ENCODE measurements around the gene PTPN5. TPM values are rescaled to one million over a fixed set of nuclear protein-coding genes. Genes with fewer than 3 reads are reported as not detected.

PTPN5 gene
- total RNA-seq, 4 donors from 2014 or later, result 0.27 to 0.64 TPM; not detected in 2

GRCh38 chr11:18748766-18749365, 42.7 kb downstream of the PTPN5 start:
- 86 to 87% methylated on average over 7 to 13 of the region's 13 CpGs for WGBS, 2 donors (ENCODE audit: low coverage in 1 of 2)
- H3K36me3 ChIP-seq, result no peaks in the 10 kb centered on the region
- no peak overlapping the region for H3K27ac ChIP-seq
- no peaks in the 10 kb centered on the region for H3K4me1 ChIP-seq
- in situ Hi-C loops (cut with MboI; ENCODE audit: low pct_ligation_motif_present in 1 of 4, low pct_unique_long_range_greater_than_20kb in 1 of 4, low sequenced_read_pairs in 3 of 4), result loop anchor here in 2 of 4 donors (25.0 kb wide), 3 partner anchors 187 to 637 kb away; partner anchors contain the start of genes SAAL1 (in 2 of the 2) and TSG101 (in 1 of the 2)
- no peaks in the 10 kb centered on the region for H3K27me3 ChIP-seq
- H3K9me3 ChIP-seq, result no peaks in the 10 kb centered on the region
- no peak overlapping the region for H3K4me3 ChIP-seq
- DNase-seq, result no peak
- intact Hi-C loops (cut with DNase I; ENCODE audit: low total_unique reads), result no loop called here
- TF ChIP-seq EP300 (IDR thresholded peaks at IDR 0.05; ENCODE audit: low read depth) (no peak), CTCF (IDR thresholded peaks at IDR 0.05) (no peak), POLR2A (IDR thresholded peaks at IDR 0.05) (no peak), POLR2AphosphoS5 (IDR thresholded peaks at IDR 0.05) (no peak)

- 64 to 75% methylated on average over 2 to 6 of the region's 6 CpGs for WGBS, 2 donors (ENCODE audit: low coverage in 1 of 2)
- Histone ChIP-seq H3K27me3 (no peaks in the 10 kb centered on the region), H3K27ac (no peak overlapping the region), H3K36me3 (no peaks in the 10 kb centered on the region), H3K9me3 (no peaks in the 10 kb centered on the region), H3K4me1 (no peaks in the 10 kb centered on the region), H3K4me3 (no peak overlapping the region)
- DNase-seq, result no peak
- TF ChIP-seq EP300 (IDR thresholded peaks at IDR 0.05; ENCODE audit: low read depth), result no peak
- no peak for TF ChIP-seq CTCF (IDR thresholded peaks at IDR 0.05)
- no peak for TF ChIP-seq POLR2A (IDR thresholded peaks at IDR 0.05)
- TF ChIP-seq POLR2AphosphoS5 (IDR thresholded peaks at IDR 0.05), result no peak
- in situ Hi-C loops (cut with MboI; ENCODE audit: low pct_ligation_motif_present in 1 of 4, low pct_unique_long_range_greater_than_20kb in 1 of 4, low sequenced_read_pairs in 3 of 4) (loop anchor here in 2 of 4 donors (25.0 kb wide), 3 partner anchors 183 to 633 kb away; partner anchors contain the start of genes SAAL1 (in 2 of the 2) and TSG101 (in 1 of the 2)), intact Hi-C loops (cut with DNase I; ENCODE audit: low total_unique reads) (no loop called here)
Observed at GRCh38 chr11:18745251-18745650, 46.3 kb downstream of the PTPN5 start.

- Histone ChIP-seq H3K9me3 (no peaks in the 10 kb centered on the region), H3K4me3 (no peak overlapping the region), H3K36me3 (no peaks in the 10 kb centered on the region), H3K27me3 (no peaks in the 10 kb centered on the region), H3K27ac (no peak overlapping the region), H3K4me1 (no peaks in the 10 kb centered on the region)
- DNase-seq, result no peak
- TF ChIP-seq EP300 (IDR thresholded peaks at IDR 0.05; ENCODE audit: low read depth) (no peak), POLR2A (IDR thresholded peaks at IDR 0.05) (no peak), POLR2AphosphoS5 (IDR thresholded peaks at IDR 0.05) (no peak), CTCF (IDR thresholded peaks at IDR 0.05) (no peak)
- in situ Hi-C loops (cut with MboI; ENCODE audit: low pct_ligation_motif_present in 1 of 4, low pct_unique_long_range_greater_than_20kb in 1 of 4, low sequenced_read_pairs in 3 of 4) (loop anchor here in 2 of 4 donors (25.0 kb wide), 3 partner anchors 182 to 632 kb away; partner anchors contain the start of genes SAAL1 (in 2 of the 2) and TSG101 (in 1 of the 2)), intact Hi-C loops (cut with DNase I; ENCODE audit: low total_unique reads) (no loop called here)
- 71 to 82% methylated on average over 3 to 15 of the region's 15 CpGs for whole genome bisulfite sequencing, 2 donors (ENCODE audit: low coverage in 1 of 2)
Observed at GRCh38 chr11:18743900-18744514, 47.6 kb downstream of the PTPN5 start.

GRCh38 chr11:18743365-18743764, 48.2 kb downstream of the PTPN5 start:
- in situ Hi-C loops (cut with MboI; ENCODE audit: low pct_ligation_motif_present in 1 of 4, low pct_unique_long_range_greater_than_20kb in 1 of 4, low sequenced_read_pairs in 3 of 4), result loop anchor here in 2 of 4 donors (25.0 kb wide), 3 partner anchors 181 to 631 kb away; partner anchors contain the start of genes SAAL1 (in 2 of the 2) and TSG101 (in 1 of the 2)

More at GRCh38 chr11:18743365-18743764, 48.2 kb downstream of the PTPN5 start:
- TF ChIP-seq POLR2AphosphoS5 (IDR thresholded peaks at IDR 0.05) (no peak), CTCF (IDR thresholded peaks at IDR 0.05) (no peak), POLR2A (IDR thresholded peaks at IDR 0.05) (no peak), EP300 (IDR thresholded peaks at IDR 0.05; ENCODE audit: low read depth) (no peak)
- intact Hi-C loops (cut with DNase I; ENCODE audit: low total_unique reads), result no loop called here
- no peaks in the 10 kb centered on the region for H3K27me3 ChIP-seq
- H3K27ac ChIP-seq, result no peak overlapping the region
- no peaks in the 10 kb centered on the region for H3K36me3 ChIP-seq
- no peak for DNase-seq
- H3K4me3 ChIP-seq, result no peak overlapping the region
- 82% methylated on average over 8 of the region's 10 CpGs; no CpG with 5 or more reads in 1 of the 2 donors for WGBS, 2 donors (ENCODE audit: low coverage in 1 of 2)
- H3K9me3 ChIP-seq, result no peaks in the 10 kb centered on the region
- no peaks in the 10 kb centered on the region for H3K4me1 ChIP-seq

All from transverse colon (tissue), 4 donors.